HCT116 (cell line): ENCODE data around the gene EFEMP2. TPM values are rescaled to one million over a fixed set of nuclear protein-coding genes. Genes with fewer than 3 reads are reported as not detected.
A peak's percentile ranks its signal among the peaks of the same experiment; 100 is the strongest.

Experiments
- ATAC-seq: fragments of 200-7000 bp; cut with Tn5 transposase; 2 replicates; pipeline ENCODE4 v1.9.1; 2020; ENCODE audit warnings: mild to moderate bottlenecking, moderate library complexity
- BruUV-seq: library from RNA; stranded (reverse); fragments of 400-500 nt; replicated peaks from 2 replicates; lab custom pipeline; 2021; lab: Mats Ljungman, UMichigan
- CTCF ChIA-PET: fragments of 300-600 bp; sonication (Branson Sonifier 250); formaldehyde crosslinking; loops from one replicate; lab custom pipeline; 2021; ENCODE audit warnings: antibody characterized with exemption; lab: Charles Lee
- POLR2A ChIA-PET: fragments of 300-600, 350-600 bp; sonication (Branson Sonifier 250); formaldehyde crosslinking; loops from one replicate; lab custom pipeline; 2021; ENCODE audit warnings: antibody characterized with exemption; lab: Charles Lee
- RAD21 ChIA-PET, 2 experiments: fragments of 300-600 bp; sonication (Branson Sonifier 250); formaldehyde crosslinking; loops; one replicate each; lab custom pipeline; 2023; ENCODE audit warnings: low total read pairs in 2 of 2; ENCODE audit not compliant: uncharacterized antibody in 2 of 2, unreplicated experiment in 2 of 2, low non-redundant PET in 1 of 2; lab: Charles Lee
- DNase-seq: peaks from one replicate; pipeline ENCODE4 v3.0.0-alpha.2; 2010; ENCODE audit warnings: low read depth, low spot score
- H2AFZ ChIP-seq: fragments of 200-600 bp; shearing (Covaris generic), sonication (generic); 2 replicates; pipeline ENCODE4 v1.6.1; 2017; ENCODE audit warnings: low read depth, mixed run types, mixed read lengths, antibody characterized with exemption, low read length; ENCODE audit not compliant: poor library complexity, severe bottlenecking
- H3K27ac ChIP-seq: 2 replicates; pipeline ENCODE4 v1.5.1; 2012; ENCODE audit warnings: low read depth, low read length
- H3K27me3 ChIP-seq: fragments of 200-600 bp; sonication (generic); 2 replicates; pipeline ENCODE4 v1.6.1; 2016; ENCODE audit warnings: mixed run types, low read length, mixed read lengths; ENCODE audit not compliant: insufficient read depth
- H3K36me3 ChIP-seq, 2 experiments: fragments of 200-500 bp in 1 of 2; fragments of 200-600 bp in 1 of 2; sonication (Bioruptor generic) in 1 of 2; sonication (generic) in 1 of 2; 2 replicates each; pipeline versions ENCODE4 v1.5.1 to v1.6.1; 2014 to 2016; ENCODE audit warnings: low read length in 2 of 2, inconsistent platforms in 1 of 2, mixed read lengths in 1 of 2, mixed run types in 1 of 2; ENCODE audit not compliant: insufficient read depth in 2 of 2, control insufficient read depth in 1 of 2
- H3K4me1 ChIP-seq, 2 experiments: fragments of 200-600 bp in 1 of 2; sonication (generic) in 1 of 2; 2 replicates each; pipeline versions ENCODE4 v1.5.1 to v1.6.1; 2012 to 2017; ENCODE audit warnings: low read length in 2 of 2, inconsistent platforms in 1 of 2, mild to moderate bottlenecking in 1 of 2, mixed read lengths in 1 of 2, mixed run types in 1 of 2, moderate library complexity in 1 of 2; ENCODE audit not compliant: insufficient read depth in 2 of 2, control insufficient read depth in 1 of 2
- H3K4me2 ChIP-seq: fragments of 200-600 bp; sonication (generic); 2 replicates; pipeline ENCODE4 v1.6.1; 2017; ENCODE audit warnings: mixed run types, low read length, mixed read lengths
- H3K4me3 ChIP-seq, 2 experiments: fragments of 200-600 bp in 1 of 2; sonication (generic) in 1 of 2; replicated peaks in 1 of 2; 2 replicates each; pipeline ENCODE4 v1.5.1; 2011 to 2016; ENCODE audit warnings: low read length in 2 of 2, control low read depth in 1 of 2, low read depth in 1 of 2, mild to moderate bottlenecking in 1 of 2, mixed read lengths in 1 of 2, mixed run types in 1 of 2
- H3K79me2 ChIP-seq: fragments of 200-600 bp; sonication (generic); 2 replicates; pipeline ENCODE4 v1.6.1; 2017; ENCODE audit warnings: mild to moderate bottlenecking, mixed run types, low read length, moderate library complexity, mixed read lengths; ENCODE audit not compliant: insufficient read depth
- H3K9ac ChIP-seq: fragments of 200-600 bp; sonication (generic); 2 replicates; pipeline ENCODE4 v1.6.1; 2016; ENCODE audit warnings: low read length, mixed read lengths
- H3K9me2 ChIP-seq: fragments of 200-600 bp; sonication (generic), shearing (Covaris generic); 2 replicates; pipeline ENCODE4 v1.6.1; 2017; ENCODE audit warnings: mixed run types, mild to moderate bottlenecking, moderate library complexity; ENCODE audit not compliant: insufficient read depth
- H3K9me3 ChIP-seq, 2 experiments: fragments of 200-500 bp in 1 of 2; fragments of 200-600 bp in 1 of 2; sonication (Bioruptor generic) in 1 of 2; sonication (generic) in 1 of 2; 2 replicates each; pipeline ENCODE4 v1.6.1; 2014 to 2017; ENCODE audit warnings: low read length in 2 of 2, mixed read lengths in 2 of 2, inconsistent platforms in 1 of 2, low read depth in 1 of 2, mild to moderate bottlenecking in 1 of 2, mixed run types in 1 of 2, moderate library complexity in 1 of 2; ENCODE audit not compliant: control insufficient read depth in 1 of 2, insufficient read depth in 1 of 2
- H4K20me1 ChIP-seq: fragments of 200-600 bp; sonication (generic), shearing (Covaris generic); 2 replicates; pipeline ENCODE4 v1.6.1; 2017; ENCODE audit warnings: mixed run types, mild to moderate bottlenecking, moderate library complexity; ENCODE audit not compliant: insufficient read depth
- CBX3 ChIP-seq: IDR thresholded peaks from 2 replicates; pipeline ENCODE4 v1.6.1; 2012; ENCODE audit warnings: low read depth
- CEBPB ChIP-seq: IDR thresholded peaks from 2 replicates; pipeline ENCODE4 v1.6.1; 2012; ENCODE audit warnings: low read depth
- EGR1 ChIP-seq: IDR thresholded peaks from 2 replicates; pipeline ENCODE4 v1.6.1; 2012; ENCODE audit warnings: low read depth
- ELF1 ChIP-seq: IDR thresholded peaks from 2 replicates; pipeline ENCODE4 v1.6.1; 2012; ENCODE audit warnings: low read depth, borderline replicate concordance
- EZH2 ChIP-seq: fragments of 200-600 bp; sonication (generic); IDR thresholded peaks from 2 replicates; pipeline ENCODE4 v1.6.1; 2017; ENCODE audit warnings: antibody characterized with exemption, mixed run types
- EZH2phosphoT487 ChIP-seq: fragments of 200-600 bp; IDR thresholded peaks from 2 replicates; pipeline ENCODE4 v1.6.1; 2018; ENCODE audit warnings: antibody characterized with exemption, borderline replicate concordance
- FOSL1 ChIP-seq: IDR thresholded peaks from 2 replicates; pipeline ENCODE4 v1.6.1; 2012; ENCODE audit warnings: low read depth
- JUND ChIP-seq: IDR thresholded peaks from 2 replicates; pipeline ENCODE4 v1.6.1; 2012
- POLR2A ChIP-seq: IDR thresholded peaks from 2 replicates; pipeline ENCODE4 v1.7.0; 2011; ENCODE audit warnings: borderline replicate concordance; ENCODE audit not compliant: insufficient read depth, insufficient read length; ENCODE audit errors: extremely low read depth
- POLR2AphosphoS5 ChIP-seq: IDR thresholded peaks from 2 replicates; pipeline ENCODE4 v1.6.1; 2011; ENCODE audit warnings: mild to moderate bottlenecking, low read depth, low read length, moderate library complexity
- SP1 ChIP-seq: IDR thresholded peaks from 2 replicates; pipeline ENCODE4 v1.6.1; 2012; ENCODE audit warnings: low read depth
- SRF ChIP-seq: IDR thresholded peaks from 2 replicates; pipeline ENCODE4 v1.6.1; 2012; ENCODE audit warnings: low read depth
- ZBTB33 ChIP-seq: IDR thresholded peaks from 2 replicates; pipeline ENCODE4 v1.6.1; 2011; ENCODE audit warnings: mild to moderate bottlenecking, low read length, moderate library complexity; ENCODE audit not compliant: insufficient replicate concordance; ENCODE audit errors: extremely low read depth
- intact Hi-C: fragments of 100-400 bp; cut with micrococcal nuclease; formaldehyde crosslinking; loops from 2 replicates; pipeline ENCODE4 v1.10.0; 2022
- total RNA-seq: library from RNA; stranded (reverse); gene quantifications from one replicate; pipeline ENCODE4 v1.2.1, GENCODE V29; 2021; ENCODE audit not compliant: unreplicated experiment
- TF ChIP-seq, protein P1 (sequence below), 3 experiments: fragments of 200-600 bp in 1 of 3; sonication (generic) in 1 of 3; IDR thresholded peaks in 2 of 3; conservative IDR thresholded peaks in 1 of 3; 2 replicates each; pipeline ENCODE4 v1.5.1; 2012 to 2017; ENCODE audit warnings: low read depth in 2 of 3, low read length in 2 of 3, antibody characterized with exemption in 1 of 3, borderline replicate concordance in 1 of 3, control low read depth in 1 of 3, mild to moderate bottlenecking in 1 of 3, mixed read lengths in 1 of 3, mixed run types in 1 of 3, moderate library complexity in 1 of 3; ENCODE audit not compliant: insufficient read depth in 1 of 3

EFEMP2 gene
- total RNA-seq, 1 experiment from 2014 or later, result 8.4 TPM

GRCh38 chr11:65921033-65921555 is 48.5 kb upstream of the EFEMP2 start:
- Histone ChIP-seq H3K27ac (no peak overlapping the region; the same call in 1 of the 2 replicates), H3K4me1 (peaks cover 24 to 34% of the 10 kb centered on the region in 2 experiments), H3K36me3 (peaks cover 5 to 27% of the 10 kb centered on the region in 2 experiments; a peak in 3 of 4 replicates), H3K4me3 (peak overlapping the region in 1 of 2 experiments; percentile 94; a peak in 1 of 4 replicates), H3K9me2 (no peaks in the 10 kb centered on the region), H3K79me2 (peaks cover 44% of the 10 kb centered on the region), H3K9ac (peak overlapping the region; percentile 80), H4K20me1 (no peaks in the 10 kb centered on the region), H3K27me3 (no peaks in the 10 kb centered on the region), H2AFZ (no peak overlapping the region), H3K4me2 (peak overlapping the region; percentile 96), H3K9me3 (no peaks in the 10 kb centered on the region)
- no peak for DNase-seq
- ChIA-PET POLR2A (no interaction called here), RAD21 (no interaction called here), CTCF (interaction anchor here (1.2 kb wide), 1 partner anchor 32 kb away, joined by 4 read pairs; the partner anchor contains the start of gene FIBP)
- TF ChIP-seq, protein P1, sequence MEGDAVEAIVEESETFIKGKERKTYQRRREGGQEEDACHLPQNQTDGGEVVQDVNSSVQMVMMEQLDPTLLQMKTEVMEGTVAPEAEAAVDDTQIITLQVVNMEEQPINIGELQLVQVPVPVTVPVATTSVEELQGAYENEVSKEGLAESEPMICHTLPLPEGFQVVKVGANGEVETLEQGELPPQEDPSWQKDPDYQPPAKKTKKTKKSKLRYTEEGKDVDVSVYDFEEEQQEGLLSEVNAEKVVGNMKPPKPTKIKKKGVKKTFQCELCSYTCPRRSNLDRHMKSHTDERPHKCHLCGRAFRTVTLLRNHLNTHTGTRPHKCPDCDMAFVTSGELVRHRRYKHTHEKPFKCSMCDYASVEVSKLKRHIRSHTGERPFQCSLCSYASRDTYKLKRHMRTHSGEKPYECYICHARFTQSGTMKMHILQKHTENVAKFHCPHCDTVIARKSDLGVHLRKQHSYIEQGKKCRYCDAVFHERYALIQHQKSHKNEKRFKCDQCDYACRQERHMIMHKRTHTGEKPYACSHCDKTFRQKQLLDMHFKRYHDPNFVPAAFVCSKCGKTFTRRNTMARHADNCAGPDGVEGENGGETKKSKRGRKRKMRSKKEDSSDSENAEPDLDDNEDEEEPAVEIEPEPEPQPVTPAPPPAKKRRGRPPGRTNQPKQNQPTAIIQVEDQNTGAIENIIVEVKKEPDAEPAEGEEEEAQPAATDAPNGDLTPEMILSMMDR (IDR thresholded peaks at IDR 0.05 in 2 of 3, conservative IDR thresholded peaks at IDR 0.05 in 1 of 3; ENCODE audit: borderline replicate concordance in 1 of 3, insufficient read depth in 1 of 3, low read depth in 2 of 3, low read length in 2 of 3), result no peak
- TF ChIP-seq CEBPB (no peak), SRF (no peak), POLR2AphosphoS5 (no peak), ZBTB33 (no peak), ELF1 (no peak), JUND (no peak), SP1 (no peak), CBX3 (no peak), EZH2 (no peak), EGR1 (no peak), FOSL1 (no peak), POLR2A (no peak), EZH2phosphoT487 (no peak)
- BruUV-seq, result no TSS peak
- intact Hi-C loops, result no loop called here
- ATAC-seq, result no peak
